Prostate gland (tissue), 2 donors: Measurements from ENCODE around the gene ANKRD13D. TPM values are rescaled to one million over a fixed set of nuclear protein-coding genes. Genes with fewer than 3 reads are reported as not detected.

Source experiments
- DNase-seq: peaks from one replicate; pipeline ENCODE4 v3.0.0-alpha.2; 2019; ENCODE audit warnings: low spot score
- H3K27ac ChIP-seq, 2 donors: fragments of 200-600 bp; sonication (generic); 2 replicates each; pipeline ENCODE4 v1.5.1; 2017 to 2019
- H3K27me3 ChIP-seq: fragments of 200-600 bp; sonication (generic); replicated peaks from 2 replicates; pipeline ENCODE4 v1.5.1; 2019; ENCODE audit not compliant: insufficient read depth
- H3K36me3 ChIP-seq, 2 donors: fragments of 200-600 bp; sonication (generic); 1 replicate in 1 of 2; 2 replicates in 1 of 2; pipeline versions ENCODE4 v1.5.1 to v1.8.1; 2017 to 2019
- H3K4me1 ChIP-seq: fragments of 200-600 bp; sonication (generic); replicated peaks from 2 replicates; pipeline ENCODE4 v1.5.1; 2019
- H3K4me3 ChIP-seq, 2 donors: fragments of 200-600 bp; sonication (generic); 2 replicates each; pipeline ENCODE4 v1.5.1; 2017 to 2019
- H3K9me3 ChIP-seq: fragments of 200-600 bp; sonication (generic); 2 replicates; pipeline ENCODE4 v1.5.1; 2017
- CTCF ChIP-seq, 4 experiments: fragments of 200-600 bp in 2 of 4; fragments of 450-650 bp in 2 of 4; sonication (generic) in 2 of 4; IDR thresholded peaks; 1 replicate in 3 of 4; 2 replicates in 1 of 4; pipeline ENCODE4 v1.5.1; 2016 to 2019; ENCODE audit warnings: antibody characterized with exemption in 4 of 4, mild to moderate bottlenecking in 2 of 4, moderate library complexity in 2 of 4
- POLR2A ChIP-seq: fragments of 450-650 bp; IDR thresholded peaks from one replicate; pipeline ENCODE4 v1.6.1; 2016; ENCODE audit warnings: antibody characterized with exemption, mild to moderate bottlenecking
- POLR2AphosphoS5 ChIP-seq: sonication (generic); formaldehyde crosslinking; IDR thresholded peaks from one replicate; pipeline ENCODE4 v1.6.1; 2017; ENCODE audit warnings: antibody characterized with exemption
- WGBS: methylation state at CpG from one replicate; pipeline ENCODE4 v1.1.5; 2018; 5-methylcytosine and 5-hydroxymethylcytosine counted together
- intact Hi-C: fragments of 100-400 bp; cut with DNase I; formaldehyde crosslinking; loops from one replicate; pipeline ENCODE4 v1.14.2; 2022
- total RNA-seq, 2 donors: library from RNA; depleted of rRNA; stranded (reverse); fragments of >200 nt; gene quantifications; one replicate each; pipeline ENCODE4 v1.1.0, GENCODE V29; 2016

The ANKRD13D gene
- total RNA-seq, 2 donors from 2014 or later, result 35.9 to 75.3 TPM

GRCh38 chr11:67347964-67348749, 59.1 kb downstream of the ANKRD13D start:
- H3K4me3 ChIP-seq, result no peak overlapping the region
- no peaks in the 10 kb centered on the region for H3K36me3 ChIP-seq
- H3K4me1 ChIP-seq, result peaks cover 23% of the 10 kb centered on the region
- 79% methylated on average over 11 of the region's 11 CpGs for WGBS
- H3K9me3 ChIP-seq, result no peaks in the 10 kb centered on the region
- TF ChIP-seq CTCF (IDR thresholded peaks at IDR 0.05) (no peak), POLR2A (no peak), POLR2AphosphoS5 (no peak)
- no peaks in the 10 kb centered on the region for H3K27me3 ChIP-seq
- intact Hi-C loops, result no loop called here
- peak overlapping the region in 1 of 2 donors; percentile 51 for H3K27ac ChIP-seq
- DNase-seq, result no peak

- intact Hi-C loops, result no loop called here
- Histone ChIP-seq H3K36me3 (no peaks in the 10 kb centered on the region), H3K9me3 (no peaks in the 10 kb centered on the region), H3K4me3 (no peak overlapping the region), H3K4me1 (peaks cover 23% of the 10 kb centered on the region), H3K27ac (peak overlapping the region; percentile 6 to 51), H3K27me3 (no peaks in the 10 kb centered on the region)
- WGBS, result 66% methylated on average over 5 of the region's 5 CpGs
- TF ChIP-seq CTCF (IDR thresholded peaks at IDR 0.05) (no peak), POLR2A (no peak), POLR2AphosphoS5 (no peak)
- DNase-seq, result no peak
Measured at GRCh38 chr11:67349036-67349435, 59.9 kb downstream of the ANKRD13D start.

- peaks cover 23% of the 10 kb centered on the region for H3K4me1 ChIP-seq
- TF ChIP-seq POLR2AphosphoS5 (no peak), POLR2A (no peak), CTCF (IDR thresholded peaks at IDR 0.05) (no peak)
- peak overlapping the region; percentile 6 to 51 for H3K27ac ChIP-seq
- 90% methylated on average over 2 of the region's 2 CpGs for WGBS
- no peaks in the 10 kb centered on the region for H3K9me3 ChIP-seq
- H3K36me3 ChIP-seq, result no peaks in the 10 kb centered on the region
- DNase-seq, result no peak
- intact Hi-C loops, result no loop called here
- no peaks in the 10 kb centered on the region for H3K27me3 ChIP-seq
- no peak overlapping the region for H3K4me3 ChIP-seq
Measured at GRCh38 chr11:67349457-67349856, 60.4 kb downstream of the ANKRD13D start.

- WGBS, result 90% methylated on average over 4 of the region's 4 CpGs
- no peak for TF ChIP-seq CTCF (IDR thresholded peaks at IDR 0.05)
- TF ChIP-seq POLR2AphosphoS5, result no peak
- TF ChIP-seq POLR2A, result no peak
- H3K27me3 ChIP-seq, result no peaks in the 10 kb centered on the region
- H3K36me3 ChIP-seq, result no peaks in the 10 kb centered on the region
- peak overlapping the region in 1 of 2 donors; percentile 51 for H3K27ac ChIP-seq
- intact Hi-C loops, result loop anchor here (10.0 kb wide), 1 partner anchor 155 kb away; the partner anchor contains the start of genes CDK2AP2 and PITPNM1
- H3K9me3 ChIP-seq, result no peaks in the 10 kb centered on the region
- peaks cover 23% of the 10 kb centered on the region for H3K4me1 ChIP-seq
- DNase-seq, result no peak
- no peak overlapping the region for H3K4me3 ChIP-seq
Measured at GRCh38 chr11:67349928-67350465, 60.9 kb downstream of the ANKRD13D start.
